MCF 10A (cell line): Measurements from ENCODE around the gene RNF220. TPM values are rescaled to one million over a fixed set of nuclear protein-coding genes. Genes with fewer than 3 reads are reported as not detected.
A peak's percentile ranks its signal among the peaks of the same experiment; 100 is the strongest.

ENCODE experiments used
- BruUV-seq: library from RNA; stranded (reverse); fragments of 400-500 nt; replicated peaks from 2 replicates; lab custom pipeline; 2021; lab: Mats Ljungman, UMichigan
- CTCF ChIA-PET: fragments of 300-600 bp; sonication (Branson Sonifier 250); formaldehyde crosslinking; extraction: SDS; loops from one replicate; lab custom pipeline; 2021; ENCODE audit warnings: antibody characterized with exemption, inconsistent platforms; lab: Yijun Ruan, JAX
- POLR2A ChIA-PET: fragments of 300-600, 350-650 bp; sonication (Branson Sonifier 250); formaldehyde crosslinking; extraction: SDS; loops from one replicate; lab custom pipeline; 2020; ENCODE audit warnings: antibody characterized with exemption, inconsistent platforms; lab: Yijun Ruan, JAX
- DNase-seq: peaks from one replicate; pipeline ENCODE4 v3.0.0-alpha.2; 2018; ENCODE audit not compliant: unreplicated experiment
- H3K27ac Mint-ChIP-seq: one replicate; pipeline ENCODE4 v1.8.0; 2022; ENCODE audit warnings: mild to moderate bottlenecking, low read depth, mixed read lengths; ENCODE audit not compliant: unreplicated experiment
- H3K27me3 Mint-ChIP-seq: one replicate; pipeline ENCODE4 v1.8.0; 2022; ENCODE audit warnings: mixed read lengths; ENCODE audit not compliant: insufficient read depth, unreplicated experiment
- H3K36me3 Mint-ChIP-seq: one replicate; pipeline ENCODE4 v1.8.0; 2022; ENCODE audit warnings: mild to moderate bottlenecking, moderate library complexity, mixed read lengths; ENCODE audit not compliant: insufficient read depth, unreplicated experiment
- H3K4me1 Mint-ChIP-seq: one replicate; pipeline ENCODE4 v1.8.0; 2022; ENCODE audit warnings: mixed read lengths; ENCODE audit not compliant: insufficient read depth, unreplicated experiment
- H3K4me3 Mint-ChIP-seq: one replicate; pipeline ENCODE4 v1.8.0; 2022; ENCODE audit warnings: mild to moderate bottlenecking, moderate library complexity, mixed read lengths; ENCODE audit not compliant: unreplicated experiment
- H3K9me3 Mint-ChIP-seq: one replicate; pipeline ENCODE4 v1.8.0; 2022; ENCODE audit warnings: mixed read lengths; ENCODE audit not compliant: unreplicated experiment
- intact Hi-C: fragments of 100-400 bp; cut with micrococcal nuclease; formaldehyde crosslinking; loops from 2 replicates; pipeline ENCODE4 v1.14.1; 2022
- total RNA-seq: library from RNA; stranded (reverse); gene quantifications from 2 replicates; pipeline ENCODE4 v1.2.3, GENCODE V29; 2022
- TF ChIP-seq, protein P1 (sequence below): fragments of 200-600 bp; IDR thresholded peaks from one replicate; pipeline ENCODE4 v1.8.0; 2022; ENCODE audit warnings: antibody characterized with exemption, mild to moderate bottlenecking; ENCODE audit not compliant: unreplicated experiment

The RNF220 gene
- total RNA-seq, 1 experiment from 2014 or later: 67.1 TPM

DNA sequence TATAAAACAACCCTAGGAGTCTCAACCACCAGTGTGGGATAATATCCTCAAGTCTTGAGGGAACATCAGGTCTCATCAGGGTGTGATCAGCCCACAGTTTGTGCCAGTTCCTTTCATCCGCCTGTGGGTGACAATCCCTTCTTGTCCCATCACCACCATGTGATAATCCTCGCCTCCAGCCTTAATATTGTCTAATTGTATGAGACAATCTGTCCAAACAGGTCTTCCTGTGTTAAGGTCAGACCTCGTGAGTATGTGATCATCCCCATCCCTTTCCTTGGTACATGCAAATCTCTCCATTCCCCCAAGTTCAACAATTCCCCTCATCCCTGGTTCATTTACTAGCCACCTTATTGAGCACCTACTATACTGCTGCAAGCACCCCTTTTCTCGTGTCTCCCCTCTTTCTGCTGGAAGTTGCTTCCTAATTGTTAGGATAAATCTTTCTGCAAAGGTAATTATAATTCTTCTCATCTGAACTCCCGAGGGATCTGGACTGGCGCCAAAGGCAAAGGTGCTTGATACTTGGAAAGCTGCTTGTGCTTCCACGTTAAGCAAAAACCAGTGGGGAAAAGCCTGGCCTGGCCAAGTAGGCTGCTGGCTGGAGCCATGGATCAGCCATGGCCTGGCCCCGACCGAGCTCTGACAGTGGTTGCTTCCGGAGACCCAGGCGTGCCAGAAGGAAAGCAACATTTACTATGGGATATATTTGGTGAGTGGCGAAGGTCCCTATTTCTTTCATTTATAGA is 92.5 kb downstream of the RNF220 start:
- no peak overlapping the region for H3K27ac Mint-ChIP-seq
- CTCF ChIA-PET: no interaction called here
- POLR2A ChIA-PET: interaction anchor here (0.6 kb wide), 1 partner anchor 57 kb away, joined by 3 read pairs; no protein-coding TSS in a partner anchor
- no peak overlapping the region for H3K4me3 Mint-ChIP-seq
- TF ChIP-seq, protein P1, sequence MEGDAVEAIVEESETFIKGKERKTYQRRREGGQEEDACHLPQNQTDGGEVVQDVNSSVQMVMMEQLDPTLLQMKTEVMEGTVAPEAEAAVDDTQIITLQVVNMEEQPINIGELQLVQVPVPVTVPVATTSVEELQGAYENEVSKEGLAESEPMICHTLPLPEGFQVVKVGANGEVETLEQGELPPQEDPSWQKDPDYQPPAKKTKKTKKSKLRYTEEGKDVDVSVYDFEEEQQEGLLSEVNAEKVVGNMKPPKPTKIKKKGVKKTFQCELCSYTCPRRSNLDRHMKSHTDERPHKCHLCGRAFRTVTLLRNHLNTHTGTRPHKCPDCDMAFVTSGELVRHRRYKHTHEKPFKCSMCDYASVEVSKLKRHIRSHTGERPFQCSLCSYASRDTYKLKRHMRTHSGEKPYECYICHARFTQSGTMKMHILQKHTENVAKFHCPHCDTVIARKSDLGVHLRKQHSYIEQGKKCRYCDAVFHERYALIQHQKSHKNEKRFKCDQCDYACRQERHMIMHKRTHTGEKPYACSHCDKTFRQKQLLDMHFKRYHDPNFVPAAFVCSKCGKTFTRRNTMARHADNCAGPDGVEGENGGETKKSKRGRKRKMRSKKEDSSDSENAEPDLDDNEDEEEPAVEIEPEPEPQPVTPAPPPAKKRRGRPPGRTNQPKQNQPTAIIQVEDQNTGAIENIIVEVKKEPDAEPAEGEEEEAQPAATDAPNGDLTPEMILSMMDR: no peak
- no peaks in the 10 kb centered on the region for H3K9me3 Mint-ChIP-seq
- H3K27me3 Mint-ChIP-seq: no peaks in the 10 kb centered on the region
- peaks cover 5% of the 10 kb centered on the region for H3K4me1 Mint-ChIP-seq
- DNase-seq: no peak
- no TSS peak for BruUV-seq
- H3K36me3 Mint-ChIP-seq: no peaks in the 10 kb centered on the region
- intact Hi-C loops: no loop called here

DNA sequence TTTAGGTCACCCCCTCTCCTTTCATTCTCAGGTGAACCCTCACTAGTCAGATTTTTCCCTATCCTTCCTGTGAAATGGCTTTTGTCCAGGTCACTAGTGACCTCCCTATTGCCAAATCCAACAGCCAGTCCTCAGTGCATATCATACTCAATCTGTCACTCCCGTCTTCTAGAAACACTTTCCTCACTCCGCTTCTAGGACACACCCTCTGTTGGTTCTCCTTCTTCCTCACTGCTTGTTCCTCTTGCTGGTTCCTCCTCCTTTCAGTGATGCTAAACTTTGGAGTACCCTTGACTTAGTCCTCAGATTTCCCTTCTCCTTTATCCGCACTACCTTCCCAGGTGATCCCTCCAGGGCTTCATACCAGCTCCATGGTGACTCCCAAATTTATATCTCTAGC is 94.3 kb downstream of the RNF220 start:
- Mint-ChIP-seq H3K27ac (no peak overlapping the region), H3K36me3 (no peaks in the 10 kb centered on the region), H3K4me3 (no peak overlapping the region), H3K4me1 (peaks cover 5% of the 10 kb centered on the region), H3K9me3 (no peaks in the 10 kb centered on the region), H3K27me3 (no peaks in the 10 kb centered on the region)
- POLR2A ChIA-PET: interaction anchor here (0.9 kb wide), 1 partner anchor 17 kb away, joined by 3 read pairs; no protein-coding TSS in a partner anchor
- BruUV-seq: no TSS peak
- no peak for DNase-seq
- intact Hi-C loops: no loop called here
- TF ChIP-seq, protein P1: no peak
- CTCF ChIA-PET: interaction anchor here (0.5 to 1.0 kb wide), 2 partner anchors 11 to 48 kb away, joined by 3 read pairs; no protein-coding TSS in a partner anchor

DNA sequence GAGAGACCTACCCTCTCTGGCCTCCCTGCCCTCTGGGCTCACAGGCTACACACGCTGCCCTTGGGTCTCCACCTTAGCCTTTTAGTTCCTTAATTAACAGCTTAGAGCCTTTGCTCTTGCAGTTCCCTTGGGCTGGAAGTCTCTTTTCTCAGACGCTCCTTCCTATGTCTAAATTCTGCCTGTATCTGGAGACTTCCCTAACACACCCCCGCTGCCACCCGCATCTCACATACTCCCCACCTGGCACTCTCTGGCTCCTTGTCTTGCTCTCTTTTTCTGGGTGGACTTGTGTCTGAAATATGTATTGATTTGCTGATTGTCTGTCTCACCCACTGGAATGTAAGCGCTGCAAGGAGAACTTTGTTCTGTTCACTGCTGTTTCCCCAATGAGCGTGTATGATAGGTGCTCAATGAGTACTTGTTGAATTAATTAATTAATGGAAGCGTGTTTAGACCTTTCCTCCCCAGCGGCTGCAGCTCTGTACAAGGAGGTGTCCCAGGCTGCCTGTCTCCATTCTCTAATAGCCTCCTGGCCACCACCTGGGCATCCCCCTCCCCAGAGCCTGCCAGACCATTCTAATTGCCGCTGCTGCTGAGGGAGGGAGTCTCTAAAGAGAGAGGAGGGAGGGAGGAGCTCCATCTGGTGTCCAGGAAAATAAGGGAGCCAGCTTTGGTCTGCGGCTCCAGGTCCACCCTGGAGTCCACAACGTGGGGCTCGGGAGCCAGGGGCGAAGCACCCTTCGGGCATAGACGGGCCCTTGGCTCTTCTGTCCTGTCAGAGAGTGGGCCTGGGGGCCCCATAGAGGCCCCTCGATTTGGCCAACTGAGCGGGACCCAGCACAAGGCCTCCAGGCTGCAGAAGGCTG is 95.4 kb downstream of the RNF220 start:
- H3K36me3 Mint-ChIP-seq: no peaks in the 10 kb centered on the region
- no peak overlapping the region for H3K4me3 Mint-ChIP-seq
- H3K4me1 Mint-ChIP-seq: peaks cover 5% of the 10 kb centered on the region
- no TSS peak for BruUV-seq
- intact Hi-C loops: loop anchor here (1.0 kb wide), 1 partner anchor 122 kb away; no protein-coding TSS in a partner anchor
- no peak overlapping the region for H3K27ac Mint-ChIP-seq
- no peaks in the 10 kb centered on the region for H3K9me3 Mint-ChIP-seq
- ChIA-PET CTCF (interaction anchor here (0.6 to 1.1 kb wide), 2 partner anchors 11 to 86 kb away, joined by 3 read pairs; no protein-coding TSS in a partner anchor), POLR2A (interaction anchor here (0.6 kb wide), 1 partner anchor 336 kb away, joined by 3 read pairs; no protein-coding TSS in a partner anchor)
- peak; percentile 11 for DNase-seq
- no peaks in the 10 kb centered on the region for H3K27me3 Mint-ChIP-seq
- TF ChIP-seq, protein P1: peak; percentile 16
